IPS-18a (cell line): ENCODE data around the gene SLC25A10.

Source experiments
- H3K27ac ChIP-seq: one replicate; pipeline ENCODE4 v1.5.1; 2013; ENCODE audit warnings: low read length
- H3K27me3 ChIP-seq: one replicate; pipeline ENCODE4 v1.6.1; 2013; ENCODE audit warnings: mild to moderate bottlenecking, low read length; ENCODE audit not compliant: control insufficient read depth, insufficient read depth
- H3K36me3 ChIP-seq: one replicate; pipeline ENCODE4 v1.6.1; 2013; ENCODE audit warnings: low read depth, low read length; ENCODE audit not compliant: control insufficient read depth
- H3K4me1 ChIP-seq: one replicate; pipeline ENCODE4 v1.6.1; 2013; ENCODE audit warnings: low read depth, low read length; ENCODE audit not compliant: control insufficient read depth
- H3K4me3 ChIP-seq: one replicate; pipeline ENCODE4 v1.5.1; 2013; ENCODE audit warnings: low read length
- H3K9ac ChIP-seq: one replicate; pipeline ENCODE4 v1.6.1; 2013; ENCODE audit warnings: mild to moderate bottlenecking, low read length, moderate library complexity
- H3K9me3 ChIP-seq: one replicate; pipeline ENCODE4 v1.6.1; 2013; ENCODE audit warnings: low read depth, low read length; ENCODE audit not compliant: control insufficient read depth

The SLC25A10 gene

GRCh38 chr17:81701288-81702071, 10.6 kb upstream of the SLC25A10 start:
- Histone ChIP-seq H3K9ac (peak overlapping the region; percentile 98), H3K4me1 (peaks cover 5% of the 10 kb centered on the region), H3K9me3 (no peaks in the 10 kb centered on the region), H3K4me3 (peak overlapping the region; percentile 97), H3K27me3 (no peaks in the 10 kb centered on the region), H3K36me3 (peaks cover 49% of the 10 kb centered on the region), H3K27ac (no peak overlapping the region)

GRCh38 chr17:81702934-81703746, 8.9 kb upstream of the SLC25A10 start, which contains the start of gene MRPL12:
MRPL12 (plus strand) TSS chr17:81703367; CDS start chr17:81703502, 135 bp downstream.
- H3K27ac ChIP-seq: peak within 1 kb of the TSS; percentile 87
- no peaks in the 10 kb centered on the region for H3K27me3 ChIP-seq
- H3K4me3 ChIP-seq: peak within 1 kb of the TSS; percentile 97
- peaks cover 46% of the 10 kb centered on the region for H3K36me3 ChIP-seq
- H3K9me3 ChIP-seq: no peaks in the 10 kb centered on the region
- H3K4me1 ChIP-seq: peaks cover 5% of the 10 kb centered on the region
- H3K9ac ChIP-seq: peak within 1 kb of the TSS; percentile 98

- Histone ChIP-seq H3K4me1 (peaks cover 5% of the 10 kb centered on the region), H3K9me3 (no peaks in the 10 kb centered on the region), H3K36me3 (peaks cover 41% of the 10 kb centered on the region), H3K4me3 (peak overlapping the region; percentile 97), H3K9ac (peak overlapping the region; percentile 98), H3K27me3 (no peaks in the 10 kb centered on the region), H3K27ac (peak overlapping the region; percentile 17)
These were observed 8.1 kb upstream of the SLC25A10 start for GRCh38 chr17:81703747-81704654.

GRCh38 chr17:81705518-81706231, 6.4 kb upstream of the SLC25A10 start:
- Histone ChIP-seq H3K27me3 (peaks cover 1% of the 10 kb centered on the region), H3K4me1 (peaks cover 12% of the 10 kb centered on the region), H3K27ac (no peak overlapping the region), H3K4me3 (no peak overlapping the region), H3K9me3 (no peaks in the 10 kb centered on the region), H3K9ac (no peak overlapping the region), H3K36me3 (peaks cover 37% of the 10 kb centered on the region)

GRCh38 chr17:81706232-81706611, 5.9 kb upstream of the SLC25A10 start:
- H3K36me3 ChIP-seq: peaks cover 31% of the 10 kb centered on the region
- H3K27me3 ChIP-seq: peaks cover 7% of the 10 kb centered on the region
- peaks cover 17% of the 10 kb centered on the region for H3K4me1 ChIP-seq
- no peak overlapping the region for H3K27ac ChIP-seq
- H3K9ac ChIP-seq: no peak overlapping the region
- H3K4me3 ChIP-seq: no peak overlapping the region
- H3K9me3 ChIP-seq: no peaks in the 10 kb centered on the region

- Histone ChIP-seq H3K27ac (no peak overlapping the region), H3K4me3 (no peak overlapping the region), H3K9me3 (no peaks in the 10 kb centered on the region), H3K27me3 (peaks cover 9% of the 10 kb centered on the region), H3K4me1 (peaks cover 15% of the 10 kb centered on the region), H3K36me3 (peaks cover 25% of the 10 kb centered on the region), H3K9ac (no peak overlapping the region)
These were observed 5.1 kb upstream of the SLC25A10 start for GRCh38 chr17:81706757-81707624.

- Histone ChIP-seq H3K27me3 (peaks cover 9% of the 10 kb centered on the region), H3K4me1 (peaks cover 12% of the 10 kb centered on the region), H3K9me3 (no peaks in the 10 kb centered on the region), H3K4me3 (no peak overlapping the region), H3K36me3 (peaks cover 25% of the 10 kb centered on the region), H3K27ac (no peak overlapping the region), H3K9ac (no peak overlapping the region)
These were observed 4.1 kb upstream of the SLC25A10 start for GRCh38 chr17:81707725-81708646.

GRCh38 chr17:81708739-81709185, 3.3 kb upstream of the SLC25A10 start:
- Histone ChIP-seq H3K4me1 (peaks cover 12% of the 10 kb centered on the region), H3K27ac (no peak overlapping the region), H3K27me3 (peaks cover 9% of the 10 kb centered on the region), H3K4me3 (no peak overlapping the region), H3K9me3 (no peaks in the 10 kb centered on the region), H3K9ac (no peak overlapping the region), H3K36me3 (peaks cover 25% of the 10 kb centered on the region)

GRCh38 chr17:81710514-81711308, 1.4 kb upstream of the SLC25A10 start:
- peaks cover 14% of the 10 kb centered on the region for H3K36me3 ChIP-seq
- H3K4me1 ChIP-seq: peaks cover 12% of the 10 kb centered on the region
- H3K9ac ChIP-seq: peak overlapping the region; percentile 14
- H3K27ac ChIP-seq: no peak overlapping the region
- peak overlapping the region; percentile 51 for H3K4me3 ChIP-seq
- no peaks in the 10 kb centered on the region for H3K9me3 ChIP-seq
- peaks cover 9% of the 10 kb centered on the region for H3K27me3 ChIP-seq
